HepG2 (cell line): ENCODE measurements around the gene DHRS1. TPM values are rescaled to one million over a fixed set of nuclear protein-coding genes. Genes with fewer than 3 reads are reported as not detected.

Experiments used
- CHCHD3 ChIP-seq: sonication (generic); formaldehyde crosslinking; IDR thresholded peaks from 2 replicates; pipeline ENCODE4 v1.8.0; 2022; ENCODE audit warnings: mild to moderate bottlenecking, missing genetic modification reagents, moderate library complexity
- EED ChIP-seq: sonication (generic); formaldehyde crosslinking; IDR thresholded peaks from 2 replicates; pipeline ENCODE4 v1.5.0; 2020; ENCODE audit warnings: mild to moderate bottlenecking, missing genetic modification reagents
- MEIS2 ChIP-seq: sonication (generic); formaldehyde crosslinking; IDR thresholded peaks from 2 replicates; pipeline ENCODE4 v1.9.0; 2021; ENCODE audit warnings: mild to moderate bottlenecking, missing genetic modification reagents
- NKX3-1 ChIP-seq: sonication (generic); formaldehyde crosslinking; IDR thresholded peaks from 2 replicates; pipeline ENCODE4 v1.5.0; 2020; ENCODE audit warnings: missing genetic modification reagents
- RBFOX2 ChIP-seq: fragments of 200-400 bp; formaldehyde crosslinking; IDR thresholded peaks from 2 replicates; pipeline ENCODE4 v1.6.1; 2017; ENCODE audit warnings: low read depth, mild to moderate bottlenecking, low read length
- TCF7 ChIP-seq: sonication (generic); IDR thresholded peaks from 2 replicates; pipeline ENCODE4 v1.6.1; 2016; ENCODE audit warnings: antibody characterized with exemption, low read depth
- ZBTB20 ChIP-seq: sonication (generic); formaldehyde crosslinking; IDR thresholded peaks from 2 replicates; pipeline ENCODE4 v1.8.1; 2023; ENCODE audit warnings: missing genetic modification reagents, low read depth, mild to moderate bottlenecking, borderline replicate concordance
- ZFP36 ChIP-seq: fragments of 150-350 bp; IDR thresholded peaks from 2 replicates; pipeline ENCODE4 v1.6.1; 2018; ENCODE audit warnings: borderline replicate concordance, low read length, low read depth; ENCODE audit not compliant: partially characterized antibody
- ZNF20 ChIP-seq: sonication (generic); formaldehyde crosslinking; IDR thresholded peaks from 2 replicates; pipeline ENCODE4 v1.4.0; 2020; ENCODE audit warnings: mild to moderate bottlenecking, moderate library complexity, missing genetic modification reagents
- ZNF232 ChIP-seq: sonication (generic); formaldehyde crosslinking; IDR thresholded peaks from 2 replicates; pipeline ENCODE4 v1.4.0; 2020; ENCODE audit warnings: missing genetic modification reagents, borderline replicate concordance
- ZNF296 ChIP-seq: sonication (generic); formaldehyde crosslinking; conservative IDR thresholded peaks from 2 replicates; pipeline ENCODE4 v1.5.0; 2020; ENCODE audit warnings: mild to moderate bottlenecking, missing genetic modification reagents
- ZNF441 ChIP-seq: sonication (generic); formaldehyde crosslinking; IDR thresholded peaks from 2 replicates; pipeline ENCODE4 v1.7.0; 2021; ENCODE audit warnings: missing genetic modification reagents, borderline replicate concordance
- polyA plus RNA-seq, 8 experiments: library from polyadenylated mRNA; depleted of rRNA in 3 of 8; stranded (reverse) in 7 of 8; unstranded in 1 of 8; fragments of >200 nt; fragmentation: Illumina TruSeq in 4 of 8; extraction: Trizol in 4 of 8; gene quantifications; 2 replicates each; pipeline versions ENCODE4 v1.2.1 to v1.2.3, GENCODE V29; 2011 to 2016; ENCODE audit warnings: low read depth in 4 of 8, missing spikeins in 1 of 8, mixed read lengths in 1 of 8; ENCODE audit not compliant: insufficient read depth in 1 of 8
- total RNA-seq, 5 experiments: library from RNA; depleted of rRNA; stranded (reverse); fragments of >200 nt; fragmentation: Illumina TruSeq; extraction: Trizol; gene quantifications; 2 replicates each; pipeline ENCODE4 v1.2.3, GENCODE V29; 2016; ENCODE audit warnings: low read depth in 1 of 5
- TF ChIP-seq, protein P1 (sequence below): sonication (generic); formaldehyde crosslinking; IDR thresholded peaks from 2 replicates; pipeline ENCODE4 v1.5.1; 2020; ENCODE audit warnings: missing genetic modification reagents, mild to moderate bottlenecking, borderline replicate concordance
- TF ChIP-seq, protein P2 (sequence below): sonication (generic); formaldehyde crosslinking; IDR thresholded peaks from 2 replicates; pipeline ENCODE4 v1.4.0; 2020; ENCODE audit warnings: missing genetic modification reagents
- TF ChIP-seq, protein P3 (sequence below): sonication (generic); formaldehyde crosslinking; IDR thresholded peaks from 2 replicates; pipeline ENCODE4 v1.5.1; 2020; ENCODE audit warnings: mild to moderate bottlenecking, moderate library complexity, missing genetic modification reagents
- TF ChIP-seq, protein P4 (sequence below): sonication (generic); formaldehyde crosslinking; IDR thresholded peaks from 2 replicates; pipeline ENCODE4 v1.8.1; 2023; ENCODE audit warnings: mild to moderate bottlenecking, missing genetic modification reagents
- TF ChIP-seq, protein P5 (sequence below): IDR thresholded peaks from 2 replicates; pipeline ENCODE4 v1.6.1; 2012; ENCODE audit warnings: inconsistent platforms
- TF ChIP-seq, protein P6 (sequence below): sonication (generic); formaldehyde crosslinking; IDR thresholded peaks from 2 replicates; pipeline ENCODE4 v1.5.1; 2020; ENCODE audit warnings: mild to moderate bottlenecking, missing genetic modification reagents, borderline replicate concordance

DHRS1 gene
- total and polyA plus RNA-seq, 2 of the 13 experiments (the other 11 are each of a cell fraction or from before 2014, with no cell fraction given): 49.8 to 60.8 TPM

DNA sequence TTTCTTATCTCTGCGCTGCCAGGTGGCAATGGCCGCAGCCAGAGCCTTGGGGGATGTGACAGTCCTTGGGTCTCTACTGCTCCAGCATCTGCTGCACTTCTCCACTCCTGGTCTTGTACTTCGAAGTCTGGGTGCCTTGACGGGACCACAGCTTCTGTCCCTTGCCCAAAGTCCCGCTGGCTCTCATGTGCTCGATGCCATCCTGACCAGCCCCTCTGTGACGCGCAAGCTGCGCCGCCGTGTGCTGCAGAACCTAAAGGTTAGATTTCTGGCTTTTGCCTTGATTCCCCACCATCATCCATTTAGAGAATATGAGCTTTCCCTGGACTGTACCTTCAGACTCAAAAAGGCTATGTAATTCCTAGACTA, 4.4 kb upstream of the DHRS1 start (continued):
- TF ChIP-seq, protein P1, sequence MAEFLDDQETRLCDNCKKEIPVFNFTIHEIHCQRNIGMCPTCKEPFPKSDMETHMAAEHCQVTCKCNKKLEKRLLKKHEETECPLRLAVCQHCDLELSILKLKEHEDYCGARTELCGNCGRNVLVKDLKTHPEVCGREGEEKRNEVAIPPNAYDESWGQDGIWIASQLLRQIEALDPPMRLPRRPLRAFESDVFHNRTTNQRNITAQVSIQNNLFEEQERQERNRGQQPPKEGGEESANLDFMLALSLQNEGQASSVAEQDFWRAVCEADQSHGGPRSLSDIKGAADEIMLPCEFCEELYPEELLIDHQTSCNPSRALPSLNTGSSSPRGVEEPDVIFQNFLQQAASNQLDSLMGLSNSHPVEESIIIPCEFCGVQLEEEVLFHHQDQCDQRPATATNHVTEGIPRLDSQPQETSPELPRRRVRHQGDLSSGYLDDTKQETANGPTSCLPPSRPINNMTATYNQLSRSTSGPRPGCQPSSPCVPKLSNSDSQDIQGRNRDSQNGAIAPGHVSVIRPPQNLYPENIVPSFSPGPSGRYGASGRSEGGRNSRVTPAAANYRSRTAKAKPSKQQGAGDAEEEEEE (CRISPR knock-in tag): no peak
- TF ChIP-seq ZNF441 (CRISPR knock-in tag) (no peak), CHCHD3 (no peak), ZNF232 (CRISPR knock-in tag) (peak; percentile 16; the same call in 1 of the 2 replicates), EED (CRISPR knock-in tag) (no peak), MEIS2 (no peak), ZBTB20 (no peak), ZNF296 (CRISPR knock-in tag) (no peak), ZNF20 (CRISPR knock-in tag) (no peak), NKX3-1 (no peak), TCF7 (no peak), RBFOX2 (peak; percentile 58; the same call in 1 of the 2 replicates), ZFP36 (no peak)
- TF ChIP-seq, protein P2, sequence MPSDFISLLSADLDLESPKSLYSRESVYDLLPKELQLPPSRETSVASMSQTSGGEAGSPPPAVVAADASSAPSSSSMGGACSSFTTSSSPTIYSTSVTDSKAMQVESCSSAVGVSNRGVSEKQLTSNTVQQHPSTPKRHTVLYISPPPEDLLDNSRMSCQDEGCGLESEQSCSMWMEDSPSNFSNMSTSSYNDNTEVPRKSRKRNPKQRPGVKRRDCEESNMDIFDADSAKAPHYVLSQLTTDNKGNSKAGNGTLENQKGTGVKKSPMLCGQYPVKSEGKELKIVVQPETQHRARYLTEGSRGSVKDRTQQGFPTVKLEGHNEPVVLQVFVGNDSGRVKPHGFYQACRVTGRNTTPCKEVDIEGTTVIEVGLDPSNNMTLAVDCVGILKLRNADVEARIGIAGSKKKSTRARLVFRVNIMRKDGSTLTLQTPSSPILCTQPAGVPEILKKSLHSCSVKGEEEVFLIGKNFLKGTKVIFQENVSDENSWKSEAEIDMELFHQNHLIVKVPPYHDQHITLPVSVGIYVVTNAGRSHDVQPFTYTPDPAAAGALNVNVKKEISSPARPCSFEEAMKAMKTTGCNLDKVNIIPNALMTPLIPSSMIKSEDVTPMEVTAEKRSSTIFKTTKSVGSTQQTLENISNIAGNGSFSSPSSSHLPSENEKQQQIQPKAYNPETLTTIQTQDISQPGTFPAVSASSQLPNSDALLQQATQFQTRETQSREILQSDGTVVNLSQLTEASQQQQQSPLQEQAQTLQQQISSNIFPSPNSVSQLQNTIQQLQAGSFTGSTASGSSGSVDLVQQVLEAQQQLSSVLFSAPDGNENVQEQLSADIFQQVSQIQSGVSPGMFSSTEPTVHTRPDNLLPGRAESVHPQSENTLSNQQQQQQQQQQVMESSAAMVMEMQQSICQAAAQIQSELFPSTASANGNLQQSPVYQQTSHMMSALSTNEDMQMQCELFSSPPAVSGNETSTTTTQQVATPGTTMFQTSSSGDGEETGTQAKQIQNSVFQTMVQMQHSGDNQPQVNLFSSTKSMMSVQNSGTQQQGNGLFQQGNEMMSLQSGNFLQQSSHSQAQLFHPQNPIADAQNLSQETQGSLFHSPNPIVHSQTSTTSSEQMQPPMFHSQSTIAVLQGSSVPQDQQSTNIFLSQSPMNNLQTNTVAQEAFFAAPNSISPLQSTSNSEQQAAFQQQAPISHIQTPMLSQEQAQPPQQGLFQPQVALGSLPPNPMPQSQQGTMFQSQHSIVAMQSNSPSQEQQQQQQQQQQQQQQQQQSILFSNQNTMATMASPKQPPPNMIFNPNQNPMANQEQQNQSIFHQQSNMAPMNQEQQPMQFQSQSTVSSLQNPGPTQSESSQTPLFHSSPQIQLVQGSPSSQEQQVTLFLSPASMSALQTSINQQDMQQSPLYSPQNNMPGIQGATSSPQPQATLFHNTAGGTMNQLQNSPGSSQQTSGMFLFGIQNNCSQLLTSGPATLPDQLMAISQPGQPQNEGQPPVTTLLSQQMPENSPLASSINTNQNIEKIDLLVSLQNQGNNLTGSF (CRISPR knock-in tag): 0 out of 2 replicates have a peak, but pooled peaks have one; percentile 24
- TF ChIP-seq, protein P3, sequence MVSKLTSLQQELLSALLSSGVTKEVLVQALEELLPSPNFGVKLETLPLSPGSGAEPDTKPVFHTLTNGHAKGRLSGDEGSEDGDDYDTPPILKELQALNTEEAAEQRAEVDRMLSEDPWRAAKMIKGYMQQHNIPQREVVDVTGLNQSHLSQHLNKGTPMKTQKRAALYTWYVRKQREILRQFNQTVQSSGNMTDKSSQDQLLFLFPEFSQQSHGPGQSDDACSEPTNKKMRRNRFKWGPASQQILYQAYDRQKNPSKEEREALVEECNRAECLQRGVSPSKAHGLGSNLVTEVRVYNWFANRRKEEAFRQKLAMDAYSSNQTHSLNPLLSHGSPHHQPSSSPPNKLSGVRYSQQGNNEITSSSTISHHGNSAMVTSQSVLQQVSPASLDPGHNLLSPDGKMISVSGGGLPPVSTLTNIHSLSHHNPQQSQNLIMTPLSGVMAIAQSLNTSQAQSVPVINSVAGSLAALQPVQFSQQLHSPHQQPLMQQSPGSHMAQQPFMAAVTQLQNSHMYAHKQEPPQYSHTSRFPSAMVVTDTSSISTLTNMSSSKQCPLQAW: no peak
- TF ChIP-seq, protein P4, sequence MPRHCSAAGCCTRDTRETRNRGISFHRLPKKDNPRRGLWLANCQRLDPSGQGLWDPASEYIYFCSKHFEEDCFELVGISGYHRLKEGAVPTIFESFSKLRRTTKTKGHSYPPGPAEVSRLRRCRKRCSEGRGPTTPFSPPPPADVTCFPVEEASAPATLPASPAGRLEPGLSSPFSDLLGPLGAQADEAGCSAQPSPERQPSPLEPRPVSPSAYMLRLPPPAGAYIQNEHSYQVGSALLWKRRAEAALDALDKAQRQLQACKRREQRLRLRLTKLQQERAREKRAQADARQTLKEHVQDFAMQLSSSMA (CRISPR knock-in tag): no peak
- TF ChIP-seq, protein P5, sequence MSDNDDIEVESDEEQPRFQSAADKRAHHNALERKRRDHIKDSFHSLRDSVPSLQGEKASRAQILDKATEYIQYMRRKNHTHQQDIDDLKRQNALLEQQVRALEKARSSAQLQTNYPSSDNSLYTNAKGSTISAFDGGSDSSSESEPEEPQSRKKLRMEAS: no peak
- TF ChIP-seq, protein P6, sequence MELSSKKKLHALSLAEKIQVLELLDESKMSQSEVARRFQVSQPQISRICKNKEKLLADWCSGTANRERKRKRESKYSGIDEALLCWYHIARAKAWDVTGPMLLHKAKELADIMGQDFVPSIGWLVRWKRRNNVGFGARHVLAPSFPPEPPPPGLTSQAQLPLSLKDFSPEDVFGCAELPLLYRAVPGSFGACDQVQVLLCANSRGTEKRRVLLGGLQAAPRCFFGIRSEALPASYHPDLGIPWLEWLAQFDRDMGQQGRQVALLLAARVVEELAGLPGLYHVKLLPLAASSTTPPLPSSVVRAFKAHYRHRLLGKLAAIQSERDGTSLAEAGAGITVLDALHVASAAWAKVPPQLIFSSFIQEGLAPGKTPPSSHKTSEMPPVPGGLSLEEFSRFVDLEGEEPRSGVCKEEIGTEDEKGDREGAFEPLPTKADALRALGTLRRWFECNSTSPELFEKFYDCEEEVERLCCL (CRISPR knock-in tag): no peak
